KMS-11 (cell line): ENCODE data around the gene CDH5.

Source experiments
- H2AFZ ChIP-seq: fragments of 200-600 bp; sonication (generic); 2 replicates; pipeline ENCODE4 v1.6.1; 2016; ENCODE audit warnings: antibody characterized with exemption, mixed run types, low read depth
- H3K27ac ChIP-seq: fragments of 200-600 bp; sonication (generic); 2 replicates; pipeline ENCODE4 v1.6.1; 2016; ENCODE audit warnings: mild to moderate bottlenecking, mixed run types
- H3K27me3 ChIP-seq: fragments of 200-600 bp; sonication (generic); 2 replicates; pipeline ENCODE4 v1.6.1; 2017; ENCODE audit warnings: mild to moderate bottlenecking, low read depth, mixed run types, moderate library complexity; ENCODE audit not compliant: insufficient read depth
- H3K36me3 ChIP-seq: fragments of 200-600 bp; sonication (generic); 2 replicates; pipeline ENCODE4 v1.6.1; 2017; ENCODE audit warnings: mild to moderate bottlenecking, mixed run types; ENCODE audit not compliant: insufficient read depth
- H3K4me1 ChIP-seq: fragments of 200-600 bp; sonication (generic); 2 replicates; pipeline ENCODE4 v1.6.1; 2016; ENCODE audit warnings: mild to moderate bottlenecking, low read depth, mixed run types; ENCODE audit not compliant: poor library complexity, severe bottlenecking
- H3K4me2 ChIP-seq: fragments of 200-600 bp; sonication (generic); 2 replicates; pipeline ENCODE4 v1.7.0; 2016; ENCODE audit warnings: mild to moderate bottlenecking, mixed run types
- H3K4me3 ChIP-seq: fragments of 200-600 bp; sonication (generic); IDR thresholded peaks from 2 replicates; pipeline ENCODE4 v1.6.1; 2017; ENCODE audit warnings: low read depth, low read length, mixed read lengths; ENCODE audit not compliant: insufficient read depth
- H3K79me2 ChIP-seq: fragments of 200-600 bp; sonication (generic); 2 replicates; pipeline ENCODE4 v1.6.1; 2016; ENCODE audit warnings: low read depth, mixed run types; ENCODE audit not compliant: insufficient read depth
- H3K9ac ChIP-seq: fragments of 200-600 bp; sonication (generic); 2 replicates; pipeline ENCODE4 v1.6.1; 2016; ENCODE audit warnings: mild to moderate bottlenecking, mixed run types
- H4K20me1 ChIP-seq: fragments of 200-600 bp; sonication (generic); 2 replicates; pipeline ENCODE4 v1.6.1; 2016; ENCODE audit warnings: mild to moderate bottlenecking, mixed run types; ENCODE audit not compliant: insufficient read depth
- TF ChIP-seq, protein P1 (sequence below): fragments of 200-600 bp; sonication (generic); conservative IDR thresholded peaks from 2 replicates; pipeline ENCODE4 v1.6.1; 2017; ENCODE audit warnings: low read depth, mild to moderate bottlenecking, antibody characterized with exemption, low read length, moderate library complexity, mixed read lengths

Gene CDH5

DNA sequence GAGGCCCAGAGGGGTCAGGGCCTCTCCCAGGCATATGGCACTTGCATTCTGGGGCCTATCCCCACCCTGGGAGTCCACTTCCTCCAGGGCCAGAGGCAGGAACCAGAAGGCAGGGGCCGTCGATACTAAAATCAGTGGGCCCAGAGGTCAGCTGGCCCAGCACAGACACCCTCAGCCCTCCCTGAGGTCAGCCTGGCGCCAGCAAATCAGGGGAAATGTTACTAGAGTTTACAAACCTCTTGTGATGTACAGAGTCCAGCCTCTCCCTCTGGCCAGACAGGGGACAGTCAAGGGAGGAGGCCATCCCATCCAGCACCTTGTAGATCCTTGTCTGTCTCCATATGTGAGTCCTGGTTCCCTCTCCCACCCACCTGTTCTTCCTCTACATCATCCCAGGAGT lies 10.8 kb downstream of the CDH5 start:
- no peaks in the 10 kb centered on the region for H4K20me1 ChIP-seq
- no peaks in the 10 kb centered on the region for H3K36me3 ChIP-seq
- H2AFZ ChIP-seq = no peak overlapping the region
- H3K79me2 ChIP-seq = no peaks in the 10 kb centered on the region
- no peak overlapping the region for H3K27ac ChIP-seq
- no peaks in the 10 kb centered on the region for H3K27me3 ChIP-seq
- H3K4me1 ChIP-seq = no peaks in the 10 kb centered on the region
- no peak overlapping the region for H3K4me3 ChIP-seq
- H3K4me2 ChIP-seq = no peak overlapping the region
- H3K9ac ChIP-seq = no peak overlapping the region
- TF ChIP-seq, protein P1, sequence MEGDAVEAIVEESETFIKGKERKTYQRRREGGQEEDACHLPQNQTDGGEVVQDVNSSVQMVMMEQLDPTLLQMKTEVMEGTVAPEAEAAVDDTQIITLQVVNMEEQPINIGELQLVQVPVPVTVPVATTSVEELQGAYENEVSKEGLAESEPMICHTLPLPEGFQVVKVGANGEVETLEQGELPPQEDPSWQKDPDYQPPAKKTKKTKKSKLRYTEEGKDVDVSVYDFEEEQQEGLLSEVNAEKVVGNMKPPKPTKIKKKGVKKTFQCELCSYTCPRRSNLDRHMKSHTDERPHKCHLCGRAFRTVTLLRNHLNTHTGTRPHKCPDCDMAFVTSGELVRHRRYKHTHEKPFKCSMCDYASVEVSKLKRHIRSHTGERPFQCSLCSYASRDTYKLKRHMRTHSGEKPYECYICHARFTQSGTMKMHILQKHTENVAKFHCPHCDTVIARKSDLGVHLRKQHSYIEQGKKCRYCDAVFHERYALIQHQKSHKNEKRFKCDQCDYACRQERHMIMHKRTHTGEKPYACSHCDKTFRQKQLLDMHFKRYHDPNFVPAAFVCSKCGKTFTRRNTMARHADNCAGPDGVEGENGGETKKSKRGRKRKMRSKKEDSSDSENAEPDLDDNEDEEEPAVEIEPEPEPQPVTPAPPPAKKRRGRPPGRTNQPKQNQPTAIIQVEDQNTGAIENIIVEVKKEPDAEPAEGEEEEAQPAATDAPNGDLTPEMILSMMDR = no peak

DNA sequence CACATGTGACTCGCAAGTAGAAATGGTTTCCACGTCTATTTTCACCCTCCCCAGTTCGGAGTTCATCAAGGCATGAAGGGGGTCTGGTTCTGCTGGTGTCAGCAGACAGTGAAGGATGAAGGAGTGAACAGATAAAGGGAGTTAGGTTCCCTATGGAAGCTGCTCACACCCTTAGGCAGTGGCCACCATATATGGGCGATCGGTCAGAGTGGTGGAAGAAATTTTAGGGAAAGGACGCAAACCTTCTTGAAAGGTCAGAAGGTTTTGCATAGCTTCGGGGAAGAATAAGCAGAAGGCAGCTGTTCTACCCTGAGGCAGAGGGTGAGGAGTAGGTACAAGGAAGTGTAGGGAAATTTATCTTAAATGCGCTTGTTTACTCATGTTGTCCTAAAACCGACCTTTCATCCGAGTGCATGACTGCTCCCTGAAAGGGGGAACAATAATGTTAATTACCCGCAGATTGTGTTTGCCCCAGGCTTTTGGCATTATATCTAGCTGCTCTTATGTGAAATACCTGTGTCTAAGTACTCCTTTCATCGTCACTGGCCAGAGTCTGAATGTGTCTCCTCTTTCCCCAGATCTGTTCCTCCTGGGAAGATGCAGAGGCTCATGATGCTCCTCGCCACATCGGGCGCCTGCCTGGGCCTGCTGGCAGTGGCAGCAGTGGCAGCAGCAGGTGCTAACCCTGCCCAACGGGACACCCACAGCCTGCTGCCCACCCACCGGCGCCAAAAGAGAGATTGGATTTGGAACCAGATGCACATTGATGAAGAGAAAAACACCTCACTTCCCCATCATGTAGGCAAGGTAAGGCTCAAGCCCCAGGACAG lies 12.5 kb downstream of the CDH5 start:
- Histone ChIP-seq H3K79me2 (no peaks in the 10 kb centered on the region), H3K4me2 (no peak overlapping the region), H3K27me3 (no peaks in the 10 kb centered on the region), H3K4me1 (no peaks in the 10 kb centered on the region), H3K27ac (no peak overlapping the region), H2AFZ (no peak overlapping the region), H3K36me3 (no peaks in the 10 kb centered on the region), H3K4me3 (no peak overlapping the region), H4K20me1 (no peaks in the 10 kb centered on the region), H3K9ac (no peak overlapping the region)
- TF ChIP-seq, protein P1 = no peak

DNA sequence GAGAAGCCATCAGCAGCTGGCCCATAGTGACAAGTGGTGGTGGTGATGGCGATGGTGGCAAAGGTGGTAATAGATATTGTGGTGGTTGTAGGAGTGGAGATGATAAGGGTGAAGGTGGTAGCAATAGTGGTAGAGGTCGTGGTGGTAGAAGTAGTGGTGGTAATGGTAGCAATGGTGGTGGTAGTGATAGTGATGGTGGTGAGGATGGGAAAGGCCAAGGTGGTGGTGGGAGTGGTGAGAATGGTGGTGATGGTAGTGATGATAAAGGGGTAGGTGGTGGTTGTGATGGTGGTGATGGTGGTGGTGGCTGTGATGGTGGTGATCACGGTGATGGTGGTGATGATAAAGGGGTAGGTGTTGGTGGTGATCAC lies 13.1 kb downstream of the CDH5 start:
- TF ChIP-seq, protein P1 = no peak
- H3K27me3 ChIP-seq = no peaks in the 10 kb centered on the region
- no peak overlapping the region for H3K4me3 ChIP-seq
- H4K20me1 ChIP-seq = no peaks in the 10 kb centered on the region
- no peaks in the 10 kb centered on the region for H3K4me1 ChIP-seq
- no peak overlapping the region for H3K27ac ChIP-seq
- no peaks in the 10 kb centered on the region for H3K79me2 ChIP-seq
- no peak overlapping the region for H2AFZ ChIP-seq
- H3K9ac ChIP-seq = no peak overlapping the region
- H3K36me3 ChIP-seq = no peaks in the 10 kb centered on the region
- no peak overlapping the region for H3K4me2 ChIP-seq

DNA sequence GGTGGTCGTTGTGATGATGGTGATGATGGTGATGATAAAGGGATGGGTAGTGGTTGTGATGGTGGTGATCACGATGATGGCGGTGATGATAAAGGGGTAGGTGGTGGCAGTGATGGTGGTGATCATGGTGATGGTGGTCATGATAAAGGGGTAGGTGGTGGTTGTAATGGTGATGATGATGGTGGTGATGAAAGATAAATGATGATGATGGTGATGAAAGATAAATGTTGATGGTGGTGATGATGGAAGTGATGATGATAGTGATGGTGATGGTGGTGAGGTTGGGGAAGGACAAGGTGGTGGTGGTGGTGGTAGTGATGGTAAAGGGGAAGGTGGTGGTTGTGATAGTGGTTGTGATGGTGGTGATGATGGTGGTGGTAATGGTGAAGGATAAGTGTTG lies 13.9 kb downstream of the CDH5 start:
- Histone ChIP-seq H3K9ac (no peak overlapping the region), H3K79me2 (no peaks in the 10 kb centered on the region), H3K4me1 (no peaks in the 10 kb centered on the region), H3K27ac (no peak overlapping the region), H3K36me3 (no peaks in the 10 kb centered on the region), H3K4me3 (no peak overlapping the region), H2AFZ (no peak overlapping the region), H4K20me1 (no peaks in the 10 kb centered on the region), H3K4me2 (no peak overlapping the region), H3K27me3 (no peaks in the 10 kb centered on the region)
- TF ChIP-seq, protein P1 = no peak
